HG02840 (cell line): ENCODE measurements around the gene NTNG1.

Experiments
- ATAC-seq: cut with Tn5 transposase; IDR thresholded peaks from one replicate; pipeline ENCODE4 v1.9.1; 2021; ENCODE audit warnings: mild to moderate bottlenecking, moderate library complexity, moderate number of reproducible peaks; ENCODE audit not compliant: unreplicated experiment, low FRiP score

The NTNG1 gene

DNA sequence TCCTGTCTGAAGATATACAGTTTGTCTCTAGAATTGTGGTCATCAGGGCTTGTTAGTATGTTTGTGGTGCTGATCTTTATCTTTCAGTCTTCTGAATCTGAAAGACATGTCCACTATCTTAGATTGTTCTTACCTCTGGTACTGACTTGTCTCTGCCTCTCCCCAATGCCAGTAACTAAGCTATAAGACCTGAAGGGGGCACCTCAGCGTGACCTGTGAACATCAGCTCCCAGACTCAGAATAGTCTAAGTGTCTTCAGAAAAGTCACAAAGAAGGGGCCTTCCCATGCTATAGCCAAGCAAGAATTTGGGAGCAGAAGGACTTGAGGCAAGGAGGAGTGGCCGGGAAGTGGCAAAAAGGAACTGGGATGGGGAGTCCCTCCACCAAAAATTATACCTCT is 178.1 kb downstream of the NTNG1 start:
- ATAC-seq = no peak

DNA sequence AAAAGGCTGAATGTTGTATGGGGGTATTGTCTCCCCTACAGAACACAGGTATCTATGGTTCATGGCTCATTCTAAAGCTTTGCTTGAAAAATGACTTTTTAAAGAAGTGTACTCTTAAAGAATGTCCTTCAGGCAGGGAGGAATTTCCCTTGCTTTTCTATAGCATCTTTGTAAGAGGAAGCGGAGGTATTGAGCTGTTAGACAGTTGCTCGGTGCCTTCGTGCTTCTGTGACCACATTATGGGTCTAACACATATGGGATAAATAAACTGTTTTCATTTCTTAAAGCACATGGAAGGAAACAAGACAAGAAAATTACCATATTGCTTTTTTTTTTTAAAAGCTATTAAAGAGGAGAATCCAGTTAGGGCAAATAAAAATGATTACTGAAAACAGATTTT is 182.9 kb downstream of the NTNG1 start:
- no peak for ATAC-seq

- ATAC-seq = no peak
Measured at GRCh38 chr1:107326824-107327445, 186.1 kb downstream of the NTNG1 start.

DNA sequence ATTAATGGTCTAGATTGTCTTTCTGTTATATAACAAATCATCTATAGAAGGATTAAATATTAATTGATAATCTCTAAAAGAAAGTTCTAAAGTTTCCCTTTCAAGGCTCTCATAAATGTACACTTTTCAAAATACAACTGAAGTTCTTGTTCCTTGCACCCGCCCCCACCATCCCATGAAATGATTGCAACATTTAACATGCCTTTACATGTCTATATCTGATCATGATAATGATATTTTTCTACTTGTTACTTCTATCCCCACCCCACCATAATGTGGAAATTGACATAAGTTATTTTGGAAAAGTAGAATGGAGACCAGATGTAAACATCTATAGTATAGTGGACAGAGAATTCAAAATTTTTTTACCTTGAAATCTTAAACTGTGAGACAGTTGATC is 186.6 kb downstream of the NTNG1 start:
- no peak for ATAC-seq

DNA sequence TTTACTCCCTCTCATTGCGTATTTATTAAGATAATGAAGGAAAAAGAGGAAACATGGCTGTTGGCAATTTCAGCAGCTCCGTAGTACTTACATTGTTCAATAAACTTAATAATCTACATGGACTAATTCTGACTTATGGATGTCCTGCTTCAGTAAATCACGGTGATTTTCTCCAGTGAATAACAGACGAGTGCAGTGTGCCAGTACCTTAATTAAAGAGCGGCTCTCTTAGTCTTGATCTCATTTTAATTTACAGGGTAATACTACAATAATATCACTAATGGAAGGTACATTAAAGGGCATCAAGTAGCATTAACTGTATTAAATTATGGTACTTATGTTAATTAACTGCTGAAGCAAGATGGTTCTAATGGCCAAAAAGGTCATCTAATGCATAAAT is 187.2 kb downstream of the NTNG1 start:
- ATAC-seq = no peak

GRCh38 chr1:107339775-107340174 is 198.9 kb downstream of the NTNG1 start:
- ATAC-seq = no peak

DNA sequence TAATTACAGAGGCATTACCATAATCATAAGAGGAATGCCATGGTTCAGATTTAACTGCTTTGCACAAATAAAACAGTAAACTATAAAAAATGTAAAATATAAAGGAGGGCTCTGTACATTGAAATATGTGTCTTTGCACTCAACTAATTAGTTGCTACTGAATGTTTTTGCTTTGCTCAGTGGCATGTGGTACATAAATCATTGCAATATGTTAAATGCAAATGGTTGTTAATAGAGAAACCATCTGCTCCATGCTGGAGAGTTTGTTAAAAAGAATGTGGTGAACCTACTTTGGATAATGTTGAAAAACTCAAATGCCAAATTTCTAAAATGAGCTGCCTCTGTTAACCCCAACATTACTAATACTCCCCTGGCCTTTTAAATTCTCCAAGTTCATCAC is 201.5 kb downstream of the NTNG1 start:
- no peak for ATAC-seq

DNA sequence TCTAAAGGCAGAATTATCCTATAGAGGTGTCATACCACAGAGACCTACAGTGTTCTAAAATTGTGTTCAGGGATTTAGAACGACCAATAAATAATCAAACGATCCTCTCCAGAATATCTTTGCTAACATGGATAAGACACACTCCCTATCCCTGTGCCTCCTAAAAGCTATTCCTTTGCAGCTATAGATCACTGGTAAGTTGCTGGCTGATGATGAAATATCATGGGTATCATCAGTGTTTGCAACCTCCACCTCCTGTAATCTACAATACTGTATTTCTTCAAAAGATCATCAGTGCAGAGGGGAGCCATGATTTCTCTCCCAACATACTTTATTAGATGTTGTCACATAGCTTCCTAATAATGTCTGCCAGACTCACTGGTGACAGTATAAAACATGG is 201.9 kb downstream of the NTNG1 start:
- no peak for ATAC-seq

DNA sequence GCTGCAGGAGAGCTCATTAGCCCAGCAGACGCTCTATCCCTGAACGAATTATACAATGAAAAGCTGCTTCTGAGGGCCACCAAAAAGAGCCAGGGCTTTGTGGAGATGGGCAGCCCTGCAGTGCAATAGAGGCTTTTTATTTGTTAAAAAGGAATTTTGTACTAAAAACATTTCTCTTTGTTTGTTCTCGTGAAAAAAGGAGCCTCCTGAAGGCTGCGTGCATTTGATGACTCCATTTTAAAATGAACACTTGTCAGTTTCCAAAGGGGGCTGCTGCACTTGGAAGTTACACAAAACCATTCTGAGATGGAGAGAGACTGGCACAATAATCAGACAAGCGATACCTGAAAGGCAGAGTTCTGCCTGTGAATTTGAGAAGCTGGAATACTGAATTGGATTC is 202.8 kb downstream of the NTNG1 start:
- ATAC-seq = no peak

- no peak for ATAC-seq
Measured at GRCh38 chr1:107344268-107344760, 203.5 kb downstream of the NTNG1 start.

GRCh38 chr1:107344836-107345235 is 204.0 kb downstream of the NTNG1 start:
- no peak for ATAC-seq

DNA sequence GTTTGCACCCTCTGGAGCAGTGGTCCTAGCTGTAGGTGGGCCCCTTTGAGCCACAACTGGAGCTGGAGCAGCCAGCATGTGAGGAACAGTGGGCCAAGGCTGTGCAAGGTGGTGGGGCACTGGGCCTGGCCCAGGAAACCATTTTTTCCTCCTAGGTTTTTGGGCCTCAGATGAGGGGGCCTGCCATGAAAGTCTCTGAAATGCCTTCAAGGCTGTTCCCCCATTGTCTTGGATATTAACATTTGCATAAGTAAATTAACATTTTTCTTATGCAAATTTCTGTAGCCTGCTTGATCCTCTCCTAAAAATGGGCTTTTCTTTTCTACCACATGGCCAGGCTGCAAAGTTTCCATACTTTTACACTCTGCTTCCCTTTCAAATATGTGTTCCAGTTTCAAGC is 212.0 kb downstream of the NTNG1 start:
- ATAC-seq = no peak

DNA sequence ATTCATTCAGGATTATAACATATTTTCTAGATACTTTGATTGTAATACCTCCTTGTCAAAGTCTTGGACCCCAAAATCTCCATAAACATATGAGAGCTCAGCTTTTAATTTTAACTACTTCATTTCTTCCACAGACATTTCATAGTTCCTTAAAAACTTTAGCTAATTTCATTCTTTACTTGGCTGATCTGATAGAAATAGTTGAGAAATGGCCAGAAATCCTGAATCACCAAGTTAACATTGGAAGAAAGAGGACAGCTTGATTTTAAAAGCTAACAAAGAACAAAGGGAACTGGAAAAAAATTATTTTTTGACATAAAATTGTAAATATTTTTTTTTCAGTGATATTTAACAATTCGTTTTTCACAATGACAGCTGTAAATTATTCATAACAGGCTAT is 216.5 kb downstream of the NTNG1 start:
- no peak for ATAC-seq

GRCh38 chr1:107358619-107359327 is 217.9 kb downstream of the NTNG1 start:
- ATAC-seq = no peak

DNA sequence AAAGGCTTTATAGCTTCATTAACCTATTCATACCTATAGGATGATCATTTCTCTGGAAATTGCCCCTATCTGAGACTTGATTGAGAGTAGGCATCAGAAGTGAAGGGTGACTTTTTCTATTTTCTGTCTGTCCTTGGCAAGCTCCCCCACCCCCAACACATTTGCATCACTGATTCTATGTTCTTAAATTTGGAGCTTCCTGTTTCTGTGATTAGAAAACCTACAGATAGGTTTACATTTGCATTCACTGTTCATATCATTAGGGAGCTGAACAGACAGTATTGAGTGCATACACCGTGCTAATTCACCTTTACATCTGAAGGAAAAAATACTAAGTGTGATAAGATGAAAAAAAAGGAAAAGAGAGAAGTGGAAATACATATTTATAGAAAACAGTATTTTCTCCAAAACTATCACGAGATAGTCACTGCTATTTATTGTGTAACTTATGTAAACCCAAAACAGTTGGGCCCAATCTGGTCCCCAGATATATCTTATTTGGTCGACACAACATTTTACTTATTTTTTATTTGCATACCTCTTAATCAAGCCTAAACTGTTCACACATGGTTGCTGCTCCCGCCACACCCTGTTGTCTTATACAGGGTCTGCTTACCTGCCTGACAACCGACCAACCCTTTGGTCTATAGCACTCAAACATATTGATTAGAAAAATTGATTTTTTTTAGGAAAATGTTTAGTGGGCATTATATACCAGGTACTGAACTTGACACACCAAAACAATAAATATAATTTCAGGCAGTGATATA is 218.8 kb downstream of the NTNG1 start:
- ATAC-seq = no peak

DNA sequence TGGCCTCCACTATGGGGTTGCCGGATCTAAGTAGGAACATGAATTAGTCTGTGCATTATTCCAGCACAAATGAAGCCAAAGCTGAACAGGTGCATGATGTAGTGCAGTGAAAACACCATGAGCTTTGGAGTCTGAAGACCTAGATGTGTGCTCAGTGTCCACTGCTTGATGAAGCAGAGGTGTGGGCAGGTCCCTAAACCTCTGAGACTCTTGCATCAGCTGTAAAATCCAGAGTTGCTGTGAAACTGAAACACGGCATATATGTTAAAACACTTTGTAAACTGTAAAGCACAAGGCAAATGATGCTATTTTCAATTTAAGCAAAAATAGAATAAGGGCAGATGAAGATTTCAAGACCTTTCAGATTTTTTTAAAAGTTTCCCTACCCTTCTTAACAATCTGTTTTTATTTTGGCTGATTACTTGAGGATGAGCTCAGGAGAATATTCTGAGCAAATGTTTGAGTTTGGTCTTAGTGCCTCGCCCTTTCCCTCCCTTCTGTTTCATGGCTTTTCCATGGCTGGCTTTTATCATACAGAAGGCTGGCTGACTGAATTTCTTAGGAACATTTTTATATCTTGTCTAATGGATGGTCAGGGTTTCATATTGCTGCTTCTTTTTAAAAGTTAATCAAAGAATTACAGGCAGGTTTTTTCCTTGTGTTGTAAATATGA is 221.8 kb downstream of the NTNG1 start:
- no peak for ATAC-seq

- ATAC-seq = no peak
Measured at GRCh38 chr1:107363154-107363553, 222.3 kb downstream of the NTNG1 start.

DNA sequence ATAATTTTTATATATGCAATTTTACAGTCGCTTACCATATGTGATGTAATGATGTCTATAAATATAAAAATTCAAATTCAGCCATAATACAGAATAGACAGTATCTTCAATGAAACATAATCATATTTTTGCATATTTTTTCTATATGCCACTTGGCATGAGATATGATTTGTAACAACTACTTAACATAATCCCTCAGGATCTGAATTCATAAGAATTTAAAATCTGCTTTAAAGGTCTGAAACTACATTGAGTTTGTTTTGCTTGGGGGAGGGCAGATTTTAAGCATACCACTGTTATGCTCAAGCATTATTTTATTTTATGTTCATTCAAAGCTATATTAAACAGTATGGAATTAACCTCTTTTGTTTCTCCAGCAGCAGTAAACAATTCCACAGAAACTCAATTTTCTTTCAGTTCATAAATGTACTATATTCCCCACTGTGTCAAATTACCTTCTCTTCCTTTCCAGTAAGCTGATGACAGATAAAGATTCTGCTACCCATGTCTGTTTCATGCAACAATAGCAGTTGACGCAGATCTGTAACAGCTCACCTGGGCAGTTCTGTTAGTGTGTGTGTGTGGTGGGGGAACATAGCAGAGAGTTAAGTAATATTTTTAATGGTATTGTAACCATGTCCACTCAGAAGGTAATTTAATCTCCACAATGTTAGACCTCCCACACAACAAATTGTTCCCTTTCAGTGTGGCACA is 224.8 kb downstream of the NTNG1 start:
- ATAC-seq = no peak

DNA sequence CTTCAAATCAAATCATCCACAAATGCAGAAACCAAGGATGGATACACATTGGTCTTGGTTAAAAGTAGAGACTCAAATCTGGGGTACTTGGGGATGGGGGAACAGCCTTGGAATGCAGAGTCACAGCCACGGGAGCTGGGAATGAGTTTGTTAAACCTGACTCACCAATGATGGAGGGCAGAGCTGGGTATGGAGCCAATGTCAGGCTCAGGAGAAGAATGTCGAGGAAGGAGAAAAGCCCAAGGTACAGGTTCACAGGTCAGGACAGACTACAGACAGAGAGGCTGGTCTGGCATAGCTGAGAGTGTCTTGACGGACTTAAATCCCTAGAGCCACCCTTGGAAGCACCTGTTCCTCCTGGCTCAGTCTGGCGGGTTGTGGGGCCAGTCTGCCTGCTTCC is 237.6 kb downstream of the NTNG1 start:
- ATAC-seq = no peak

- no peak for ATAC-seq
Measured at GRCh38 chr1:107378866-107379265, 238.0 kb downstream of the NTNG1 start.
